Right atrium auricular region (tissue), 2 donors: ENCODE results near the gene KRTAP10-5. TPM values are rescaled to one million over a fixed set of nuclear protein-coding genes. Genes with fewer than 3 reads are reported as not detected.
A peak's percentile ranks its signal among the peaks of the same experiment; 100 is the strongest.

Experiments
- DNase-seq: peaks from one replicate; pipeline ENCODE4 v3.0.0-alpha.2; 2019; ENCODE audit warnings: low spot score
- H3K27ac ChIP-seq, 2 donors: fragments of 200-600 bp; sonication (generic); 1 replicate in 1 of 2; 2 replicates in 1 of 2; pipeline ENCODE4 v1.5.1; 2016 to 2019
- H3K27me3 ChIP-seq, 2 donors: fragments of 200-600 bp; sonication (generic); one replicate each; pipeline versions ENCODE4 v1.5.1 to v1.6.0; 2017 to 2019
- H3K36me3 ChIP-seq: fragments of 200-600 bp; sonication (generic); one replicate; pipeline ENCODE4 v1.5.1; 2016
- H3K4me1 ChIP-seq, 2 donors: fragments of 200-600 bp; sonication (generic); one replicate each; pipeline versions ENCODE4 v1.5.1 to v1.6.0; 2017 to 2019
- H3K4me3 ChIP-seq, 2 donors: fragments of 200-600 bp; sonication (generic); 1 replicate in 1 of 2; 2 replicates in 1 of 2; pipeline ENCODE4 v1.5.1; 2017 to 2019; ENCODE audit warnings: mild to moderate bottlenecking in 1 of 2, moderate library complexity in 1 of 2
- H3K9me3 ChIP-seq, 2 donors: fragments of 200-600 bp; sonication (generic); one replicate each; pipeline ENCODE4 v1.5.1; 2019
- CTCF ChIP-seq, 2 donors: fragments of 200-600 bp; sonication (generic); IDR thresholded peaks; one replicate each; pipeline ENCODE4 v1.5.1; 2019; ENCODE audit warnings: antibody characterized with exemption in 2 of 2
- total RNA-seq, 2 donors: library from RNA; depleted of rRNA; stranded (reverse); fragments of >200 nt; gene quantifications; one replicate each; pipeline ENCODE4 v1.1.0, GENCODE V29; 2016

The KRTAP10-5 gene
- total RNA-seq, 2 donors from 2014 or later: not detected

GRCh38 chr21:44569861-44570517 is 10.4 kb downstream of the KRTAP10-5 start:
- no peak for TF ChIP-seq CTCF (IDR thresholded peaks at IDR 0.05)
- Histone ChIP-seq H3K27me3 (no peaks in the 10 kb centered on the region), H3K27ac (no peak overlapping the region)

GRCh38 chr21:44568667-44569556 is 11.5 kb downstream of the KRTAP10-5 start:
- Histone ChIP-seq H3K9me3 (peaks cover 0 to 6% of the 10 kb centered on the region in 2 donors), H3K27me3 (no peaks in the 10 kb centered on the region), H3K4me1 (no peaks in the 10 kb centered on the region), H3K27ac (no peak overlapping the region), H3K36me3 (no peaks in the 10 kb centered on the region), H3K4me3 (no peak overlapping the region)
- TF ChIP-seq CTCF (IDR thresholded peaks at IDR 0.05): no peak
- no peak for DNase-seq

More at GRCh38 chr21:44569861-44570517, 10.4 kb downstream of the KRTAP10-5 start:
- H3K36me3 ChIP-seq: no peaks in the 10 kb centered on the region
- peak; percentile 5 for DNase-seq
- H3K4me1 ChIP-seq: no peaks in the 10 kb centered on the region
- H3K9me3 ChIP-seq: peaks cover 0 to 6% of the 10 kb centered on the region in 2 donors
- H3K4me3 ChIP-seq: no peak overlapping the region

GRCh38 chr21:44568261-44568660 is 12.1 kb downstream of the KRTAP10-5 start:
- no peak for DNase-seq
- no peaks in the 10 kb centered on the region for H3K4me1 ChIP-seq
- H3K9me3 ChIP-seq: peaks cover 0 to 6% of the 10 kb centered on the region in 2 donors
- no peak overlapping the region for H3K4me3 ChIP-seq
- no peak overlapping the region for H3K27ac ChIP-seq
- no peaks in the 10 kb centered on the region for H3K27me3 ChIP-seq
- no peaks in the 10 kb centered on the region for H3K36me3 ChIP-seq
- TF ChIP-seq CTCF (IDR thresholded peaks at IDR 0.05): no peak

- Histone ChIP-seq H3K36me3 (no peaks in the 10 kb centered on the region), H3K4me3 (no peak overlapping the region), H3K9me3 (peaks cover 0 to 6% of the 10 kb centered on the region in 2 donors), H3K4me1 (no peaks in the 10 kb centered on the region), H3K27ac (no peak overlapping the region), H3K27me3 (no peaks in the 10 kb centered on the region)
- DNase-seq: no peak
- no peak for TF ChIP-seq CTCF (IDR thresholded peaks at IDR 0.05)
These were observed 12.8 kb downstream of the KRTAP10-5 start for GRCh38 chr21:44567481-44568171.

- no peak for DNase-seq
- H3K27me3 ChIP-seq: no peaks in the 10 kb centered on the region
- no peak for TF ChIP-seq CTCF (IDR thresholded peaks at IDR 0.05)
- H3K36me3 ChIP-seq: no peaks in the 10 kb centered on the region
- H3K4me1 ChIP-seq: no peaks in the 10 kb centered on the region
- no peak overlapping the region for H3K4me3 ChIP-seq
- no peak overlapping the region for H3K27ac ChIP-seq
- peaks cover 0 to 3% of the 10 kb centered on the region in 2 donors for H3K9me3 ChIP-seq
These were observed 14.0 kb downstream of the KRTAP10-5 start for GRCh38 chr21:44566403-44566802.
